ENCODE measurements around the gene SLC45A1.

The SLC45A1 gene

DNA sequence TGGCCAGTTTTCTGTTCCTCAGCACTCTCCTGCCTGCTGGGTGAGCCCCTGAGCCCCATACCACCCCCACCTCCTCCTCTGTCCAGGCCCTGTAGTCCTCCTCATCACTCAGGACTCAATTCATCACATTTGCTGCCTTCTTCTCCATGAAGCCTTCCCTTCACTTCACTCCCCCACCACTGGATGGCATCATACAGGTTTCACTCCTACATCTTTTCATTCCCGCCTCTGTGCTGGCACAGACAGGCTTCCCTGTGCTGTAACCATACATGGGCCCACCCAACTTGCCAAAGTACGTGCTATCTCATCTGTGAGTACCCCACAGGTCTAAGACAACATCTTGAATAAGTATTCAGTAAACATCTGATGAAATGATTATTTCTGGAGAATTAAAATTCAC, 56.9 kb downstream of the SLC45A1 start:
- Histone ChIP-seq H3K4me2 (ENCODE audit: low read length) (no peak overlapping the region), H3K4me1 (ENCODE audit: low read length) (no peaks in the 10 kb centered on the region), H3K4me3 (ENCODE audit: low read length) (no peak overlapping the region), H3K36me3 (replicated peaks; ENCODE audit: low read depth, low read length) (no peaks in the 10 kb centered on the region), H3K9ac (ENCODE audit: low read length) (no peak overlapping the region), H3K27me3 (ENCODE audit: low read depth, low read length) (no peaks in the 10 kb centered on the region), H3K9me3 (ENCODE audit: insufficient read depth, low read length) (no peaks in the 10 kb centered on the region), H3K27ac (ENCODE audit: low read length) (no peak overlapping the region), H3K79me2 (ENCODE audit: low read length) (peaks cover 4% of the 10 kb centered on the region; the same call in 1 of the 2 replicates), H2AFZ (ENCODE audit: low read depth, low read length) (no peak overlapping the region), H4K20me1 (ENCODE audit: insufficient read depth, low read length) (peaks cover 5% of the 10 kb centered on the region; the same call in 1 of the 2 replicates)
- TF ChIP-seq, protein P1, sequence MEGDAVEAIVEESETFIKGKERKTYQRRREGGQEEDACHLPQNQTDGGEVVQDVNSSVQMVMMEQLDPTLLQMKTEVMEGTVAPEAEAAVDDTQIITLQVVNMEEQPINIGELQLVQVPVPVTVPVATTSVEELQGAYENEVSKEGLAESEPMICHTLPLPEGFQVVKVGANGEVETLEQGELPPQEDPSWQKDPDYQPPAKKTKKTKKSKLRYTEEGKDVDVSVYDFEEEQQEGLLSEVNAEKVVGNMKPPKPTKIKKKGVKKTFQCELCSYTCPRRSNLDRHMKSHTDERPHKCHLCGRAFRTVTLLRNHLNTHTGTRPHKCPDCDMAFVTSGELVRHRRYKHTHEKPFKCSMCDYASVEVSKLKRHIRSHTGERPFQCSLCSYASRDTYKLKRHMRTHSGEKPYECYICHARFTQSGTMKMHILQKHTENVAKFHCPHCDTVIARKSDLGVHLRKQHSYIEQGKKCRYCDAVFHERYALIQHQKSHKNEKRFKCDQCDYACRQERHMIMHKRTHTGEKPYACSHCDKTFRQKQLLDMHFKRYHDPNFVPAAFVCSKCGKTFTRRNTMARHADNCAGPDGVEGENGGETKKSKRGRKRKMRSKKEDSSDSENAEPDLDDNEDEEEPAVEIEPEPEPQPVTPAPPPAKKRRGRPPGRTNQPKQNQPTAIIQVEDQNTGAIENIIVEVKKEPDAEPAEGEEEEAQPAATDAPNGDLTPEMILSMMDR (IDR thresholded peaks at IDR 0.05; ENCODE audit: low read depth, low read length) = peak; percentile 50
- no peak for TF ChIP-seq EZH2phosphoT487 (IDR thresholded peaks at IDR 0.05; ENCODE audit: low read depth)

DNA sequence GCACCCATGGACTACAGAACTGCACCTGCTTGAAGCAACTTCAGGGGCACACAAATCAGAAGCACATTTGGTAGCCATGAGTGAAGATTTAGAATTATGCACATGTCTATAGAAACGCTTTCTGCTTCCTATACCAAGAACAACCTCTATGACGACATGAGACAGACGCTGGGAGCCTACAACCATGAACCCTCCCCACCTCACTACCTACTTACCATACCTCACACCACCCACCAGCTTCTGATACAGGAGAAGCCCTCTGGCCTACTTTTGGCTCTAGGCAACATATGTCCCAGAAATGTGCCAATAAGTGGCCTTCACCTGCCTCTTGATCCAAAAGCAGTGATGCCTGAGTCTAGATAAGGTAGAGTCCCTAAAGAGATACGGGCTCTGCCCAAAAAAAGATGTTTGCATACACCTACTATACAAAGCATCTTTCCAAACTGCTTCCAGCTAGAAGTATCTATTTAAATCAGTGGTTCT, 58.5 kb downstream of the SLC45A1 start:
- Histone ChIP-seq H2AFZ (ENCODE audit: low read depth, low read length) (no peak overlapping the region), H3K4me1 (ENCODE audit: low read length) (no peaks in the 10 kb centered on the region), H3K4me3 (ENCODE audit: low read length) (no peak overlapping the region), H3K27ac (ENCODE audit: low read length) (no peak overlapping the region), H3K79me2 (ENCODE audit: low read length) (no peaks in the 10 kb centered on the region), H3K27me3 (ENCODE audit: low read depth, low read length) (no peaks in the 10 kb centered on the region), H3K36me3 (replicated peaks; ENCODE audit: low read depth, low read length) (no peaks in the 10 kb centered on the region), H3K9me3 (ENCODE audit: insufficient read depth, low read length) (no peaks in the 10 kb centered on the region), H4K20me1 (ENCODE audit: insufficient read depth, low read length) (peaks cover 5% of the 10 kb centered on the region; the same call in 1 of the 2 replicates), H3K4me2 (ENCODE audit: low read length) (no peak overlapping the region), H3K9ac (ENCODE audit: low read length) (no peak overlapping the region)
- no peak for TF ChIP-seq EZH2phosphoT487 (IDR thresholded peaks at IDR 0.05; ENCODE audit: low read depth)
- TF ChIP-seq, protein P1 (IDR thresholded peaks at IDR 0.05; ENCODE audit: low read depth, low read length) = no peak

DNA sequence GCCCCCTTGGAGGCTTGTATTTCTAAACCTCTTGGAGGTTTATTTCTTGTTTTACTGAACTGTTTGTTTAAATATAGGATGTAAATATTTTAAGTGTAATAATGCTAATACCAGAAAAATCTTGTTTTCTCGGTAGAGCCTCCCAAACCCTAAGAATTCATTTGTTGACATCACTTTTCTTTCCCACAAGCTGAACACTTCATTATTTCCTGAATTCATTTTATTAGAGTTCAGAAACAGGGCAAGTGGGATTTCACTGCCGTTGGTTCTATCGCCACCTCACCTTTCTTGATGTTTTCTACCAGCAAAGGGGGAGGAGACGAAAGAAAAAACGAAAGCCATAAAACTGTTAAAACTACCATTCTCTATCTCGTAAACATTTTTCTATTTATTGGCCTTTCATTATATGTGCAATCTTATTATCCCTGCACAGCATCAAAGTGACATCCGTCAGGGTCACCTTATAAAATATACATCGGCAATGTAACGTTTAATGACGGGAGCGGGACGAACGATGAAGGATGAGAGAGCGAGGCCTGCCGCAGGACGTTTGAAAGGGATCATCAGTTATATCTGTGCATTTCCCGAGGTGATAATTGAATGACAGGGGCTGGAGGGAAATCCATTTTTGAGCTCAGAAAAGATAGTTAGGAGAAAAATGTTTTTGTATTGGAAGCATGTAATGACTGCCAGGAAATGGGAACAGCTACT, 59.5 kb downstream of the SLC45A1 start:
- H4K20me1 ChIP-seq (ENCODE audit: insufficient read depth, low read length) = peaks cover 5% of the 10 kb centered on the region; the same call in 1 of the 2 replicates
- no peaks in the 10 kb centered on the region for H3K27me3 ChIP-seq (ENCODE audit: low read depth, low read length)
- H3K36me3 ChIP-seq (replicated peaks; ENCODE audit: low read depth, low read length) = no peaks in the 10 kb centered on the region
- no peak overlapping the region for H3K27ac ChIP-seq (ENCODE audit: low read length)
- TF ChIP-seq EZH2phosphoT487 (IDR thresholded peaks at IDR 0.05; ENCODE audit: low read depth) = no peak
- TF ChIP-seq, protein P1 (IDR thresholded peaks at IDR 0.05; ENCODE audit: low read depth, low read length) = no peak
- no peak overlapping the region for H3K9ac ChIP-seq (ENCODE audit: low read length)
- no peak overlapping the region for H3K4me2 ChIP-seq (ENCODE audit: low read length)
- H3K9me3 ChIP-seq (ENCODE audit: insufficient read depth, low read length) = no peaks in the 10 kb centered on the region
- H3K4me1 ChIP-seq (ENCODE audit: low read length) = no peaks in the 10 kb centered on the region
- no peak overlapping the region for H2AFZ ChIP-seq (ENCODE audit: low read depth, low read length)
- H3K79me2 ChIP-seq (ENCODE audit: low read length) = peaks cover 2% of the 10 kb centered on the region; the same call in 1 of the 2 replicates
- H3K4me3 ChIP-seq (ENCODE audit: low read length) = no peak overlapping the region

DNA sequence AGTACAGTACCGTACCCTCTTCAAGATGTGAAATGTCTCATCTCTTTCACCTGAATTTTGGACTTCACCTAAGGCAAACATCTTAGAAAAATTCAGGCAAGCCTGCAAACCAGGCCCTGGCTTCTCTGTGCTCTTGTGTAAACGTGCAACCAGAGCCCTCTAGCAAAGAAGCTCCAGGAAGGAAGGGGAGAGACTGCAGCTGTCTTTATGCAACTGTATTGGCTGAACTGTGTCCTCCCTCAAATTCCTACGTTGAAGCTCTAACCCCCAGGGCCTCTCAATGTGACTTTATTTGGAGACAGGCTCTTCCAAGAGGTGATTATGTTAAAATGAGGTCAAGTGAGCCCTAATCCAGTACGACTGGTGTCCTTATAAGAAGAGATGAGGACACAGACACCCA, 60.3 kb downstream of the SLC45A1 start:
- peaks cover 7% of the 10 kb centered on the region; the same call in 1 of the 2 replicates for H4K20me1 ChIP-seq (ENCODE audit: insufficient read depth, low read length)
- no peak overlapping the region for H2AFZ ChIP-seq (ENCODE audit: low read depth, low read length)
- H3K36me3 ChIP-seq (replicated peaks; ENCODE audit: low read depth, low read length) = no peaks in the 10 kb centered on the region
- TF ChIP-seq EZH2phosphoT487 (IDR thresholded peaks at IDR 0.05; ENCODE audit: low read depth) = no peak
- TF ChIP-seq, protein P1 (IDR thresholded peaks at IDR 0.05; ENCODE audit: low read depth, low read length) = no peak
- no peaks in the 10 kb centered on the region for H3K4me1 ChIP-seq (ENCODE audit: low read length)
- no peak overlapping the region for H3K4me2 ChIP-seq (ENCODE audit: low read length)
- H3K27ac ChIP-seq (ENCODE audit: low read length) = no peak overlapping the region
- peaks cover 2% of the 10 kb centered on the region; the same call in 1 of the 2 replicates for H3K79me2 ChIP-seq (ENCODE audit: low read length)
- no peaks in the 10 kb centered on the region for H3K9me3 ChIP-seq (ENCODE audit: insufficient read depth, low read length)
- no peaks in the 10 kb centered on the region for H3K27me3 ChIP-seq (ENCODE audit: low read depth, low read length)
- no peak overlapping the region for H3K9ac ChIP-seq (ENCODE audit: low read length)
- H3K4me3 ChIP-seq (ENCODE audit: low read length) = no peak overlapping the region
